Transverse colon (tissue), 4 donors: ENCODE results near the gene PLCL1. TPM values are rescaled to one million over a fixed set of nuclear protein-coding genes. Genes with fewer than 3 reads are reported as not detected.

Experiments used
- DNase-seq: peaks from one replicate; pipeline ENCODE4 v3.0.0-alpha.2; 2019
- H3K27ac ChIP-seq, 4 donors: fragments of 200-600 bp; sonication (generic); 2 replicates each; pipeline ENCODE4 v1.5.1; 2016 to 2018; ENCODE audit warnings: inconsistent platforms in 4 of 4
- H3K27me3 ChIP-seq: fragments of 200-600 bp; sonication (generic); 2 replicates; pipeline ENCODE4 v1.5.1; 2017; ENCODE audit warnings: inconsistent platforms
- H3K36me3 ChIP-seq, 4 donors: fragments of 200-600 bp; sonication (generic); 2 replicates each; pipeline ENCODE4 v1.5.1; 2017 to 2019; ENCODE audit warnings: inconsistent platforms in 4 of 4
- H3K4me1 ChIP-seq, 4 donors: fragments of 200-600 bp; sonication (generic); 2 replicates each; pipeline ENCODE4 v1.5.1; 2017 to 2020; ENCODE audit warnings: inconsistent platforms in 4 of 4
- H3K4me3 ChIP-seq, 4 donors: fragments of 200-600 bp; sonication (generic); 1 replicate in 1 of 4; 2 replicates in 3 of 4; pipeline versions ENCODE4 v1.5.1 to v1.6.1; 2017 to 2019; ENCODE audit warnings: inconsistent platforms in 4 of 4
- H3K9me3 ChIP-seq, 2 donors: fragments of 200-600 bp; sonication (generic); 2 replicates each; pipeline ENCODE4 v1.5.1; 2017 to 2019; ENCODE audit warnings: inconsistent platforms in 2 of 2
- EP300 ChIP-seq: sonication (generic); formaldehyde crosslinking; IDR thresholded peaks from one replicate; pipeline ENCODE4 v1.6.1; 2017; ENCODE audit warnings: antibody characterized with exemption, low read depth
- POLR2A ChIP-seq: fragments of 450-650 bp; IDR thresholded peaks from one replicate; pipeline ENCODE4 v1.6.1; 2016; ENCODE audit warnings: antibody characterized with exemption, mild to moderate bottlenecking, moderate library complexity
- POLR2AphosphoS5 ChIP-seq, 3 donors: sonication (generic); formaldehyde crosslinking; IDR thresholded peaks; one replicate each; pipeline ENCODE4 v1.6.1; 2016; ENCODE audit warnings: antibody characterized with exemption in 3 of 3
- WGBS, 2 donors: methylation state at CpG; one replicate each; pipeline ENCODE4 v1.1.5; 2018; ENCODE audit warnings: low coverage in 1 of 2; 5-methylcytosine and 5-hydroxymethylcytosine counted together
- in situ Hi-C, 4 donors: fragments of 200-750 bp; cut with MboI; loops; one replicate each; pipeline versions ENCODE4 v1.15.0 to v1.15.1; 2017; ENCODE audit warnings: low sequenced_read_pairs in 3 of 4, low pct_ligation_motif_present in 1 of 4, low pct_unique_long_range_greater_than_20kb in 1 of 4
- intact Hi-C: fragments of 100-400 bp; cut with DNase I; formaldehyde crosslinking; loops from one replicate; pipeline ENCODE4 v1.15.1; 2023; ENCODE audit warnings: low total_unique reads
- total RNA-seq, 4 donors: library from RNA; depleted of rRNA; stranded (reverse); fragments of >200 nt; gene quantifications; one replicate each; pipeline ENCODE4 v1.1.0, GENCODE V29; 2016
- TF ChIP-seq, protein P1 (sequence below), 5 experiments: fragments of 200-600 bp in 3 of 5; fragments of 450-650 bp in 2 of 5; sonication (generic) in 3 of 5; IDR thresholded peaks; 1 replicate in 2 of 5; 2 replicates in 3 of 5; pipeline ENCODE4 v1.5.1; 2016 to 2017; ENCODE audit warnings: antibody characterized with exemption in 5 of 5, inconsistent platforms in 3 of 5, mild to moderate bottlenecking in 2 of 5, moderate library complexity in 1 of 5

The PLCL1 gene
- total RNA-seq, 4 donors from 2014 or later, result 0.20 to 7.1 (median 5.3) TPM

DNA sequence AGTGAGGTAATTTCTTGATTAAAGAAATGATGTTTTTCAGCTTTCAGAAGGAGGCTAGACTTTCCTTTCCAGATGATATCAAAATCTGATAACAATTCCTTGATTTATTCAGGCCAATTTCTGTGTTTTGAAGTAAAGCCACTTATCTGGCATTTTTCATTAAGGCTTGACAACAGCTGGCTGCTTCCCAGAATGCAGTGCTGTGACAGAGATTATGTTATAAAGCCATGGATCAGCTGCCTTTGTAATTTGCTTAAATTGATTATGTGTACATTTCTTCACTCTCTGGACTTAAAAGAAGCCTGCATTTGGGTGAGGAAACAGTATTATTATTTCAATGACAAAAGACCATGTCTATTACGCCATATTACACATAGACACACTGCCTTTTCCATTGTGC lies 136.0 kb downstream of the PLCL1 start:
- Histone ChIP-seq H3K4me1 (peaks cover 0 to 9% (median 3%) of the 10 kb centered on the region in 4 donors), H3K27ac (no peak overlapping the region), H3K9me3 (no peaks in the 10 kb centered on the region), H3K27me3 (no peaks in the 10 kb centered on the region), H3K36me3 (no peaks in the 10 kb centered on the region), H3K4me3 (no peak overlapping the region)
- in situ Hi-C loops, result no loop called here
- intact Hi-C loops, result no loop called here
- TF ChIP-seq POLR2A (no peak), POLR2AphosphoS5 (IDR thresholded peaks at IDR 0.05) (no peak), EP300 (no peak)
- TF ChIP-seq, protein P1, sequence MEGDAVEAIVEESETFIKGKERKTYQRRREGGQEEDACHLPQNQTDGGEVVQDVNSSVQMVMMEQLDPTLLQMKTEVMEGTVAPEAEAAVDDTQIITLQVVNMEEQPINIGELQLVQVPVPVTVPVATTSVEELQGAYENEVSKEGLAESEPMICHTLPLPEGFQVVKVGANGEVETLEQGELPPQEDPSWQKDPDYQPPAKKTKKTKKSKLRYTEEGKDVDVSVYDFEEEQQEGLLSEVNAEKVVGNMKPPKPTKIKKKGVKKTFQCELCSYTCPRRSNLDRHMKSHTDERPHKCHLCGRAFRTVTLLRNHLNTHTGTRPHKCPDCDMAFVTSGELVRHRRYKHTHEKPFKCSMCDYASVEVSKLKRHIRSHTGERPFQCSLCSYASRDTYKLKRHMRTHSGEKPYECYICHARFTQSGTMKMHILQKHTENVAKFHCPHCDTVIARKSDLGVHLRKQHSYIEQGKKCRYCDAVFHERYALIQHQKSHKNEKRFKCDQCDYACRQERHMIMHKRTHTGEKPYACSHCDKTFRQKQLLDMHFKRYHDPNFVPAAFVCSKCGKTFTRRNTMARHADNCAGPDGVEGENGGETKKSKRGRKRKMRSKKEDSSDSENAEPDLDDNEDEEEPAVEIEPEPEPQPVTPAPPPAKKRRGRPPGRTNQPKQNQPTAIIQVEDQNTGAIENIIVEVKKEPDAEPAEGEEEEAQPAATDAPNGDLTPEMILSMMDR (IDR thresholded peaks at IDR 0.05), result no peak
- no peak for DNase-seq
- 87 to 100% methylated on average over 1 of the region's 1 CpG for WGBS, 2 donors

DNA sequence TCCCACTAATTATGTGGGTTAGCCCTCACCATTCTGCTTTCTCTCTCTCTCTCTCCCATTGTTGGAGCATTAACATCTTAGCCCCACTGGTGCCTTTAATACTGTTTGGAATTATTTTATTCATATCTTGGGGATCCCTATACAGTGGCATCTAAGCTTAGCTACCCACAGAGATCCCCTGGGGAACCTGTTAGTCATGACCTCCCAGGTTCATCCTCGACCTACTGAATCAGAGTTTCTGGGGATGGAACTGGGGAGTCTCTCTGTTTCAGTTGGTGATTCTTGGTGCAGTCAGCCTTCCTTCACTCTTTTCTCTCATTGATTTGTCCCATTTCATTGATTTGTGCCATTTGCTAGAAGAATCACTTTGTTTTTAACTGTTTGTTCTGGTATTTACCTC lies 137.3 kb downstream of the PLCL1 start:
- no peak overlapping the region for H3K4me3 ChIP-seq
- 65 to 100% methylated on average over 1 of the region's 1 CpG for WGBS, 2 donors
- TF ChIP-seq POLR2A (no peak), POLR2AphosphoS5 (IDR thresholded peaks at IDR 0.05) (no peak), EP300 (no peak)
- TF ChIP-seq, protein P1 (IDR thresholded peaks at IDR 0.05), result no peak
- no peaks in the 10 kb centered on the region for H3K27me3 ChIP-seq
- no peak overlapping the region for H3K27ac ChIP-seq
- in situ Hi-C loops, result no loop called here
- H3K9me3 ChIP-seq, result no peaks in the 10 kb centered on the region
- intact Hi-C loops, result no loop called here
- no peaks in the 10 kb centered on the region for H3K36me3 ChIP-seq
- H3K4me1 ChIP-seq, result peaks cover 0 to 9% (median 3%) of the 10 kb centered on the region in 4 donors
- DNase-seq, result no peak

DNA sequence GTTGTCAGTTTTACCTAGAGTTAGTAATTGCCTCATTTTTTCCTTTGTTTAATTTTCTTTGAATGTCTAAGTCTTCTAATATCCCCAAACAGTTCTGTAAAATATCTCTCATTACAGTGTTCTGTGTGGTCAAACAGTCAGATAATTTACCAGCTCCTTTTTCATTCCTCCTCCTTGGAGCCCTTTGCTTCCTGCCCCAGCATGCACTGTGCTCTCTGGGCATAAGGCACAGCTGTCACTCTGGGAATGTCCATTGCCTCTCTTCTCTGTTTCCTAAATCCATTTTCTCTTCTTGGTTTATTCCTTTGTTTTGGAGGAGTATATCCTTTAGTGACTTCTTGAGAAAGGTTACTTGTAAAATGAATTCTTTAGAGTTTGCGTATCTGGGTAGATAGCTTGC lies 139.3 kb downstream of the PLCL1 start:
- TF ChIP-seq, protein P1 (IDR thresholded peaks at IDR 0.05), result no peak
- TF ChIP-seq EP300, result no peak
- TF ChIP-seq POLR2A, result no peak
- TF ChIP-seq POLR2AphosphoS5 (IDR thresholded peaks at IDR 0.05), result no peak
- Histone ChIP-seq H3K4me3 (no peak overlapping the region), H3K27me3 (no peaks in the 10 kb centered on the region), H3K9me3 (no peaks in the 10 kb centered on the region), H3K36me3 (no peaks in the 10 kb centered on the region), H3K4me1 (peaks cover 0 to 7% (median 3%) of the 10 kb centered on the region in 4 donors), H3K27ac (no peak overlapping the region)
- intact Hi-C loops (no loop called here), in situ Hi-C loops (no loop called here)
- no peak for DNase-seq
- WGBS, 2 donors, result 100% methylated on average over 1 of the region's 1 CpG

DNA sequence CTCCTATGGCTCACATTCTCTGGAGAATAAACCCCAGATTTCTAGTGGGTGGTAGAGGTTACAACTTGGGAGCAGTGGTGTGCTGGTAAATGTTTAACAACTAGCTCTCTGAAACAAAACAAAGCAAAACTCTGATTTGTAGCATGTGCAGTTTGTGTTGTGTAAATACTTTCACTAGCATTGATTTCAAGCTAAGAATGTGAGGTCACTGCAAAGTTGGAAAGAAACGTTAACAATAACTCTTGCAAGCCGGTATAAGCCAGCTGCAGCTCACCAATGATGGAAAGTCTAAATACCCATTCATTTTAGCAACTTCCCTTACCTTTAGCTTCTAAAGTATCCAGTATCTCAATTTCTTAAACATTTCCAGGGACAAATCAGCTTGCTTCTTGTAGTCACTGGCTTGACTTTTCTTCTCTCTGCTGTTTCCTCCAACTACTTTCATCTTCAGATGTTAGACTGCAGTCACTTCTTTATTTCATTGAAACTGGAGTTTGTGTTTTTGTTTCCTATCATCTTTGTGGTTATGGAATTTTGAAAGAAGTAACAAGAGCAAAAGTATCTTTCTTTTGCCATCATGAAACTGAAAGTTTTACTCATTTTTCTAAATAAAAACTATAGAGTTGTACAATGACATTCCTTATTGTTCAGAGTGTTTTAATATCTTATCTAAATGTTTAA lies 140.2 kb downstream of the PLCL1 start:
- in situ Hi-C loops, result no loop called here
- intact Hi-C loops, result no loop called here
- no peak overlapping the region for H3K27ac ChIP-seq

More for the DNA sequence above, 140.2 kb downstream of the PLCL1 start:
- Histone ChIP-seq H3K36me3 (no peaks in the 10 kb centered on the region), H3K9me3 (no peaks in the 10 kb centered on the region), H3K4me3 (no peak overlapping the region), H3K4me1 (peaks cover 0 to 7% (median 3%) of the 10 kb centered on the region in 4 donors), H3K27me3 (no peaks in the 10 kb centered on the region)
- DNase-seq, result no peak
- 9 to 21% methylated on average over 2 of the region's 2 CpGs for WGBS, 2 donors
- TF ChIP-seq EP300, result no peak
- TF ChIP-seq, protein P1 (IDR thresholded peaks at IDR 0.05), result no peak
- TF ChIP-seq POLR2AphosphoS5 (IDR thresholded peaks at IDR 0.05), result no peak
- TF ChIP-seq POLR2A, result no peak
